Embryonic facial prominence (tissue), 1 donor: ENCODE data around the gene YAE1.

Experiments used
- DNase-seq: peaks from one replicate; pipeline ENCODE4 v3.0.0-alpha.2; 2016; ENCODE audit errors: extremely low spot score

YAE1 gene

DNA sequence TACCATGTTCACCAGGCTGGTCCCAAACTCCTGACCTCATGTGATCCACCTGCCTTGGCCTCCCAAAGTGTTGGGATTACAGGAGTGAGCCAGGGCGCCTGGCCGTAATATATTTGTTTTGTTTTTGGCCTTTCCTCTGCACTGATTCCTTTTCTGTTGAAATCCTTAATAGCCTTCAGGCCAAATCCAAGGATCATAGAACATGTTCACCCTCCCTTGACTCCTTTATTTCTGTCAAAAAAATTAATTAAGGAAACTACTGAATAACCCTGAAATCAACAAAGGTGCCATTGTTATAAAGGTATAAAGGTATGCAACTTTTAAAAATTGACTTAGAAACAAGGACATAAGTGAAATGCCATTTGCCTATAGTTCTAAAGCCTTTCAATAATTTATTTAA, 41.7 kb downstream of the YAE1 start:
- no peak for DNase-seq

DNA sequence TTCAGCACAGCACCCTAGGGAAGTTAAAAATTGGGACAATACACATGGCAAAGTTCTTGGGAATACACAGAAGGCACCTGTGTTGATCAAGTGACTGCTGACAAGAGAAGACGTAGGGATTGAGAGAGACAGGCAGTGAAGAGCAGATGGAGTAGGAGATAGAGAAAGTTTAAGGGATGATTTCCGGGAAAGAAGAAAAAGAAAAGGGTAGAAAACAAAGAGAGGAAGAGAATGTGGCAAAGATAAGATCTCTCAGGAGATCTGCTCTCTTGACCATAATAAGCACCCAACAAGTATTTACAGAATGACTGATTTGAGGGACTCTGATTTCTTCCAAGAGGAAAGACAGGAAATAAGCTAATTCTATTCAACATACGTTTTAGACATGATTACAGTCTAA, 42.1 kb downstream of the YAE1 start:
- no peak for DNase-seq

DNA sequence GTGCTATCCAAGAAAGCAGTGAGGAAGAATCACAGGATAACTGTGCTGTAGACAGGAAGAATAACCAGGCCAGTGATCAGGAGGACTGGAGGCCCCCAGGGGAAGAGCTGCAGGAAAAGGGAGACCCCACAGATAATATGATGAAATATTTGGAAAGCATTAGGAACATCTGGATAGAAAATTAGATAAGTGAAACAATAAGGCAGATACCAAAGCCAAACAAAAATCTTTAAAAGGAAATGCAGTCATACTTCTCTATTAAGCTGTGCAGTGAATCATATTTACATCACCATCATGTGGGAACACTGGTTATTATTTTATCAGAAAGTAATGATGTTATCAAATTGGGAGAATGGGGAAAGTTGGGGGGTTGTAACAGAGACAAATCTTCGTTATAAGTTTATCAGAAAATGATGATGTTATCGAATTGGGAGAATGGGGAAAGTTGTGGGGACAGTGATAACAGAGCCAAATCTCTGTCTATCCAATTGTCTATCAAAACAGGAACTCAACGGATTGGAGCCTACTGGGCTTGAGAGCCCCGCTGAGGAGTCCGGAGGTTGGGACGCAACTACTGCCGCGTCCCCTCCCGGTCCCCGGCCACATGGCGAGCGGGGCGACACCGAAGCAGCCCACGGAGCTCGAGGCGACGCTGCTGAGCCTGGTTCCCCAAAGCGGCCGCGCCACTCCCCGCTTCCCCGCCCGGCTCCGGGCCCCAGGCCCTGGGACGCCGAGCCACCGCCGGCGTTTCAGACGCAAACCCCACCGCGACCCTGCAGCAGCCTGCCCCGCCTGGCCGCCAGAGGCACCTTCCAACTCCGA, 43.1 kb downstream of the YAE1 start:
- DNase-seq = peak; percentile 57

DNA sequence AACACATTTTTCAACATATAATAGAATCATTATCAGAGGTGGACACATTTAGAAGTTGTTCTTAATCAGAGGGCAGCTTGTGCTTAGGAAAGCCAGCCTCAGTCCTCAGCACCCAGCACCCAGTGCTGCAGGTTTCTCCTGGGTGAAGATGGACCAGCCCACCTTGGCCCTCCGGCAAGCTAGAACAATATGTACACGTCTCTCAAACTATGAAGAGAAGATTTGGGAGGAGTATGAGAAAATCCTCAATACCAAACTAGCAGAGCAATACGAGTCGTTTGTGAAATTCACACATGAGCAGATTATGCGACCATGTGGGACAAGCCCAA, 43.7 kb downstream of the YAE1 start:
- DNase-seq = no peak

DNA sequence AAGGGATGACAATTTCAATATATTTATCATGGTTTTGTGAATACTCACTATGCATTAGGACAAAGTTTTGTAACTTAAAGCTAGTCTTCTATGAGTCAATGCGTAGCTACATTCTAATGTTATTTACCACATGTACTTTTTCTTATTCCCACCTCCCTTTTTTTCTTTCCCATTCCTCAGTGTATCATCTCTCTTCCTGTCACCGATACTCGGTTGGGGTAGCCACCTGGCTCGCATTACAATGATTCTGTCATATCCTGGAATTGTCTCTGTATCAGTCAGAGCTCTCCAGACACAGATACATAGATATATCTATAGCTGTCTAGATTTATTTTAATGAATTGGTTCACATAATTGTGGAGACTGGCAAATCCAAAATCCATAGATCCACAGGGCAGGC, 47.4 kb downstream of the YAE1 start:
- no peak for DNase-seq

DNA sequence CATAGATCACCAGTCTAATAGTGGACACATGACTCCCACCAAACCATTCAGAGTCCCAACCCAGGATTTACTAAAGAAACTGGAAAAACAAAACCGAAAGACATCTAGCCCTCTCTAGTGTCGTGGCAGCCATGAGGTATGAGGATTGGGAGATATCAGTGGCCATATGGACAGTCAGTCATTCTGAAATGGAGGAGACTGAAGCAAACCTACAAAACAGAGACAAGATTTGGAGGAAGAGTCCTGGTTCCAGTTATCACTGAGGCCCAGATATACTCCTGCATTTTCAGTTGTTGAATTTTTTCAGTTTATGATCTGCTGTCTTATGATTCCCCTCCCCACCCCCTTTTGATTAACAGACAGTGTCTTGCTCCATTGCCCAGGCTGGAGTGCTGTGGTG, 48.1 kb downstream of the YAE1 start:
- no peak for DNase-seq

DNA sequence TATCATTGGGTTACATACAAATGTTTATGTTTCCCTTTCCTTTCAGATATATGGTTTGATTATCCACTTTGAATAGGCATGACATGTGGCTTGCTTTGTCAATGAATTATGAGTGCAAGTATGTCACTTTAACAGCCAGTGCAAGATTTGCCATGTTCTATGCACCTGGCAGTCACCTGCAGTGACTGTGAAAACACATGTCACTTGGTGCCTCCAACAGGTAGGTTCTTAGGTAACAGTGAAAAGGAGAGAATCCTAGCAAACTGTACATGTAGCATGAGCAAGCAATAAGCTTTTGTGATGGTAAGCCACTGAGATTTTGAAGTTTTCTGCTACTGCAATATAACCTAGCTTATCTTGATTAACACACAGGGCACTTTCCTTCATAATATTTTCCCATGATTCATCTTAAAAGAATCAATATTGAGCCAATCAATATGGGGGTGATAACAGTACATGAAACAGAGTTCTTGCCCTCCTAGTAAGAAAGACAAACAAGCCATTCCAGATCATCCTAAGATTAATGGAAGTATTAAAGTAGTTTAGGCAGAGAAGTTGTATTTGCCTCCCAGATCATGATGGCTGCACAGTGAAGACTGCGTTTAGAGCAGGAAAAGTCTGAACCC, 49.3 kb downstream of the YAE1 start:
- no peak for DNase-seq

DNA sequence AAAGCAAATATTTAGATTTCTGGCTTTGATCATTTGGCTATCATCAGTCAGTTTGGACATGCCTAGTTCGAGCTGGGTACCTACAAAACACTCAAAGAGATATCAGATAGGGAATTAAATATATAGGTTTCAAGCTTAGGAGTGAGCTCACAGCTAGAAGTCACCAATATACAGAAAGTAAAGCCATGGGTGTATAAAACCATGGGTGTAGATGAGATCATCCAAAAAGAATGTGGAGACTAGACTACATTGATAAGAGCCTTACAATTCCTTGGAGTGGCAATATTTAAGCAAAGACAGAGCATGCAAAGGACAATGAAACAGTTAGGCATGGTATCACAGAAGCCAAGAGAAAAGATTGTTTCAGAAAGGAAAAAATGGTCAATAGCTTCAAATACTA, 49.9 kb downstream of the YAE1 start:
- no peak for DNase-seq

DNA sequence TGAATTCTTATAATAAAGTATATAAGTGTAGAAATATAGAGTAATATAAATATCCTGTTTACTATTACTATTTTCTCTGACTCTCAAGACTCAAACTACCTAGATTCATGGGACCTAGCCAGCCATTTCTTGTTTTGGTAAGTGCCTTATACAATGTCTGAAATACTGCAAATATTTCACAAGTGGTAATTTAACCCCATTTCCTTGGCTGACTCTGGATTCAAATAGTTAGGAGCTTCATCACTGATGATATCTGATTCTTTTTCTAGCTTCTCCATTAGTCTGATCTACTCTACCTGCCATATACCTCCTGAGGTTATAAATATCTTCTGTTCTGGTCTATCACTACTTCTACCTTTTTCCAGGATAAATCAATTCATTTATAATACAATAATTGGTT, 50.8 kb downstream of the YAE1 start:
- DNase-seq = no peak

DNA sequence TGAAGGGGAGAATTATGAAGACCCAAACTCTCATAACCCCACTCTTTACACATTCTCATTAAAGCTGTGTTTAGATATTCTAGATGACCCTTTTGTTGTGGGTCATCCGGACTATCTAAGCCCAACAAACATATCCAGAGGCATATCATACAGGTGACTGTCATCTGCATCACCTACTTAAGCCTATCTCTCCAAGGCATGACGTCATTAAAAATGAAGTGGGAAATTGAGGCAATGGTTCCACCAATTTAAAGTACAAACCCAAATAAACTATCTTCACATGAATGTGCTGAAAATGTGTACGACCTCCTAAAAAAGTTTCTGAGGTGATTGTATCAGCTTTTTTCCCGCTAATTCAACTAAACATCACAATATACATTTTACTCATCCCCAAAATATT, 52.7 kb downstream of the YAE1 start:
- DNase-seq = no peak

DNA sequence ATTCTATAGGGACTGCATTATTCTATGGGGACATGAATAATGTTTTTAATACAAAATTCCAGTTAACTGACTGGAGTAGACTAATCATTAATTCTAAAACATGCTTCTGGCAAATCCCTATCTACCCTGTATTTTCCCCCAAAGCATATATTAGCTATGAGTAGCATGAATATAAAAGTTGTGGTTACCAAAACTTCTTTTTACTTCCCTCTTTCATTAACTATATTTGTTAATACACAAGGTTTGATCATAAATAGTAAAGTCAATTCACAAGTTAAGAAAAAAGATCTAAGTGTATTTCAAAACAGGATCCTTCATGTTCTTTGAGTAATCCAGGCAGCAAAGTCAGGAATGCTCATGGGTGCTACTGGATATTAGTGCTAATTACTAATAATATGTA, 54.3 kb downstream of the YAE1 start:
- DNase-seq = no peak

DNA sequence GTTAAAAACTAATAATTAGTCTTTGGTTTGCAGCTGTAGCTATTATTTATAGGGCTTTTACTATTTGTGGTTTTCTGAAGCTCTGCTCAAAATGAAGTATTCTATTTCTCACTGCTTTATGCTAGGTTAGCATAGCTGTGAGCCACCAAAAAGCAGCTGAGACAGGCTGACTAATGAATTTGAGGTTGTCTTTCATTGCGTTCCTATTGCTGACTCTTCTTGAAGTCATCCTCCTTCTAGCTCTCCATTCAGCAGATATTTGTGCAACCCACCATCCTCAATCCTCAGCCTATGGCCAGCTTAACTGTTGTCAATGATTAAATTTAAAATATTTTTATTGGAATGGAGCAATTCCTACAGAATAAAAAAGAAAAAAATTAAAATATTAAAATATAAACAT, 55.1 kb downstream of the YAE1 start:
- no peak for DNase-seq

DNA sequence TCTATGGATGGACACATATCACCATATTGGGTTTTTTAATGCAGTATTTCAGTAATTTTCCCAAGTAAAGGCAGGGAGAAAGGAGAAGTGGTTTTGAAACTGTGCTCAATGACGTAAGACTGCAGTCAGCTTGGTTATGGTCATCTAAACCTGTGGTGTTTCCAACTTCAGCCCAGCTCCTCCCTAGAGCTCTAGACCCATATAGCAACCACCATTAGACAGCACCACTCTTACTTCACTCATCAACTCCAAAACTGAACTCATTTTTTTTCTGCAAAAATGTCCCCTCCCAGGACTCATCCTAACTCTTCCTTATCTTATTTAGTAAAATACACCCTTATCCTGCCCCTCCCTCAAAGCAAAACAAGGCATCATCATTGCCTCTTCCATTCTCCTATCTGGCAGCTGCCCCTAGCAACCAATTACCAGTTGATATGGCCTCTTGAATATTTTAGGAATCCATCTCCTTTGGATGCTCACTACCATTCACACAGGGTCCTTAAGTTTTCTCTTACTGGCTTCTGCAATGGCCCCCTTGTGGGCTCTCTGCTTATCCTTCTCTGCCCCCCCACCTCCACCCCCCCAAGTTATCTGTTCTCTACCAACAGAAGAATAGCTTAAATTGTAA, 55.7 kb downstream of the YAE1 start:
- DNase-seq = no peak
